ENCODE measurements around the gene COL18A1. TPM values are rescaled to one million over a fixed set of nuclear protein-coding genes. Genes with fewer than 3 reads are reported as not detected.

Gene COL18A1
- total RNA-seq, 1 experiment from 2014 or later = 77.0 TPM

- no peak for ATAC-seq
- ChIA-PET POLR2A (ENCODE audit: unreplicated experiment) (no interaction called here), CTCF (interaction anchor here (0.6 to 1.4 kb wide), 9 partner anchors 36 to 775 kb away, joined by 3 to 14 read pairs (median 4); no protein-coding TSS in a partner anchor)
- H3K4me1 ChIP-seq (ENCODE audit: insufficient read depth, low read length) = peaks cover 3% of the 10 kb centered on the region
- peak overlapping the region; percentile 85; the same call in 1 of the 2 replicates for H3K9ac ChIP-seq (ENCODE audit: low read length)
- H3K9me3 ChIP-seq (ENCODE audit: low read length) = no peaks in the 10 kb centered on the region
- BruUV-seq (replicated peaks) = no TSS peak
- no peaks in the 10 kb centered on the region for H3K36me3 ChIP-seq (ENCODE audit: low read depth, low read length)
- no peak for DNase-seq
- H3K79me2 ChIP-seq (ENCODE audit: low read length) = no peaks in the 10 kb centered on the region
- TF ChIP-seq CTCF (conservative IDR thresholded peaks at IDR 0.05; ENCODE audit: low read depth, low read length) (no peak), EZH2phosphoT487 (IDR thresholded peaks at IDR 0.05; ENCODE audit: borderline replicate concordance, low read length) (no peak), EZH2 (IDR thresholded peaks at IDR 0.05; ENCODE audit: low read length, unreplicated experiment) (no peak)
- H2AFZ ChIP-seq (ENCODE audit: low read length) = no peak overlapping the region
- H3K27me3 ChIP-seq (ENCODE audit: low read length) = peaks cover under 1% of the 10 kb centered on the region; the same call in 1 of the 2 replicates
- H3K27ac ChIP-seq (ENCODE audit: low read length) = no peak overlapping the region
- no peaks in the 10 kb centered on the region for H4K20me1 ChIP-seq (ENCODE audit: low read length)
- H3K9me2 ChIP-seq (replicated peaks; ENCODE audit: low read length) = no peaks in the 10 kb centered on the region
- intact Hi-C loops (cut with micrococcal nuclease) = loop anchor here (1.0 to 2.0 kb wide), 3 partner anchors 39 to 263 kb away; partner anchors contain the start of gene PCBP3
- peak overlapping the region; percentile 90 for H3K4me2 ChIP-seq (ENCODE audit: low read length)
- H3F3A ChIP-seq (ENCODE audit: low read length, unreplicated experiment) = no peaks in the 10 kb centered on the region
- H3K4me3 ChIP-seq (ENCODE audit: low read length) = no peak overlapping the region
Measured at GRCh38 chr21:45556645-45557615, 152.0 kb downstream of the COL18A1 start.

GRCh38 chr21:45557616-45558043 is 152.7 kb downstream of the COL18A1 start:
- Histone ChIP-seq H3K4me2 (ENCODE audit: low read length) (no peak overlapping the region), H3F3A (ENCODE audit: low read length, unreplicated experiment) (no peaks in the 10 kb centered on the region), H3K79me2 (ENCODE audit: low read length) (no peaks in the 10 kb centered on the region), H3K9me3 (ENCODE audit: low read length) (no peaks in the 10 kb centered on the region), H2AFZ (ENCODE audit: low read length) (no peak overlapping the region), H3K4me3 (ENCODE audit: low read length) (no peak overlapping the region), H3K27ac (ENCODE audit: low read length) (no peak overlapping the region), H3K27me3 (ENCODE audit: low read length) (peaks cover 7% of the 10 kb centered on the region), H3K4me1 (ENCODE audit: insufficient read depth, low read length) (no peaks in the 10 kb centered on the region; the same call in 1 of the 2 replicates), H4K20me1 (ENCODE audit: low read length) (no peaks in the 10 kb centered on the region), H3K36me3 (ENCODE audit: low read depth, low read length) (no peaks in the 10 kb centered on the region), H3K9me2 (replicated peaks; ENCODE audit: low read length) (no peaks in the 10 kb centered on the region), H3K9ac (ENCODE audit: low read length) (no peak overlapping the region)
- POLR2A ChIA-PET (ENCODE audit: unreplicated experiment) = no interaction called here
- BruUV-seq (replicated peaks) = no TSS peak
- TF ChIP-seq EZH2 (IDR thresholded peaks at IDR 0.05; ENCODE audit: low read length, unreplicated experiment) (no peak), EZH2phosphoT487 (IDR thresholded peaks at IDR 0.05; ENCODE audit: borderline replicate concordance, low read length) (no peak), CTCF (conservative IDR thresholded peaks at IDR 0.05; ENCODE audit: low read depth, low read length) (no peak)
- ATAC-seq (no peak), DNase-seq (no peak)
- CTCF ChIA-PET = no interaction called here
- intact Hi-C loops (cut with micrococcal nuclease) = loop anchor here (2.0 kb wide), 1 partner anchor 85 kb away; the partner anchor contains the start of gene PCBP3
